GM21529 (cell line): ENCODE measurements around the gene ADGRD1.

Source experiments
- ATAC-seq: cut with Tn5 transposase; IDR thresholded peaks from one replicate; pipeline ENCODE4 v1.9.1; 2021; ENCODE audit not compliant: unreplicated experiment

Gene ADGRD1

GRCh38 chr12:131097202-131098177 is 143.8 kb downstream of the ADGRD1 start:
- ATAC-seq: no peak

GRCh38 chr12:131098178-131098981 is 144.7 kb downstream of the ADGRD1 start:
- no peak for ATAC-seq

GRCh38 chr12:131100031-131100674 is 146.4 kb downstream of the ADGRD1 start:
- no peak for ATAC-seq

GRCh38 chr12:131101006-131101405 is 147.3 kb downstream of the ADGRD1 start:
- no peak for ATAC-seq

GRCh38 chr12:131101703-131102492 is 148.2 kb downstream of the ADGRD1 start:
- peak; percentile 81 for ATAC-seq

GRCh38 chr12:131102493-131102931 is 148.8 kb downstream of the ADGRD1 start:
- ATAC-seq: no peak

- ATAC-seq: no peak
These were observed 149.4 kb downstream of the ADGRD1 start for GRCh38 chr12:131102991-131103668.

- no peak for ATAC-seq
These were observed 150.2 kb downstream of the ADGRD1 start for GRCh38 chr12:131103669-131104462.

- peak; percentile 76 for ATAC-seq
These were observed 151.0 kb downstream of the ADGRD1 start for GRCh38 chr12:131104463-131105350.

- no peak for ATAC-seq
These were observed 151.6 kb downstream of the ADGRD1 start for GRCh38 chr12:131105351-131105735.

- ATAC-seq: no peak
These were observed 152.1 kb downstream of the ADGRD1 start for GRCh38 chr12:131105736-131106348.

GRCh38 chr12:131106349-131106941 is 152.7 kb downstream of the ADGRD1 start:
- ATAC-seq: no peak

- no peak for ATAC-seq
These were observed 154.7 kb downstream of the ADGRD1 start for GRCh38 chr12:131108177-131108955.

GRCh38 chr12:131111446-131111845 is 157.7 kb downstream of the ADGRD1 start:
- no peak for ATAC-seq

- ATAC-seq: peak; percentile 54
These were observed 158.3 kb downstream of the ADGRD1 start for GRCh38 chr12:131112021-131112420.

GRCh38 chr12:131112700-131113290 is 159.1 kb downstream of the ADGRD1 start:
- ATAC-seq: no peak
